GM12891 (cell line): ENCODE results near the gene NRDE2.

Experiments used
- POLR2A ChIP-seq: IDR thresholded peaks from 2 replicates; pipeline ENCODE4 v1.6.1; 2011; ENCODE audit warnings: low read depth, low read length, control low read depth
- POLR2AphosphoS5 ChIP-seq: IDR thresholded peaks from 2 replicates; pipeline ENCODE4 v1.6.1; 2011; ENCODE audit warnings: low read depth, low read length, control low read depth
- SPI1 ChIP-seq: IDR thresholded peaks from 2 replicates; pipeline ENCODE4 v1.6.1; 2011; ENCODE audit warnings: low read depth, low read length, control low read depth

DNA sequence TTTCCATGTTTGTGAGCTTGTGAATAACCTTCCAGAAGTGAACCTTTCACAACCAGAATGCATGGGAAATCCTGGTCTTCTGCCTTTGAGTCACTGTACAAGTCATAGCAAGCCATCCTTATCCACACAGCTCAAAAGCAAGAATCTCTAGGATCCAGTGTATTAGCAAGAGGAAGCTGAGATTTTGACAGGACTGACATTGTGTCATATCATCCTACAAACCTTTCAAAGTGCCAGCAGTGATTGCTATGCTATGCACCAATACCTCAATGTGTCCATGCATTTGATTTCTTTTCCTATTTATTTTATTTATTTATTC lies 13.5 kb upstream of the NRDE2 start:
- TF ChIP-seq POLR2AphosphoS5 (no peak), POLR2A (no peak), SPI1 (no peak)
